BE2C (cell line): ENCODE measurements around the gene SLC25A19.

ENCODE experiments used
- DNase-seq: peaks from one replicate; pipeline ENCODE4 v3.0.0-alpha.2; 2020
- H3K27me3 ChIP-seq: fragments of 250-450 bp; sonication (Bioruptor Pico); 2 replicates; pipeline ENCODE4 v1.5.1; 2020; ENCODE audit warnings: mild to moderate bottlenecking
- H3K36me3 ChIP-seq: fragments of 250-450 bp; sonication (Bioruptor Pico); 2 replicates; pipeline ENCODE4 v1.5.1; 2020; ENCODE audit warnings: mild to moderate bottlenecking
- H3K4me1 ChIP-seq: fragments of 250-450 bp; sonication (Bioruptor Pico); 2 replicates; pipeline ENCODE4 v1.5.1; 2020
- H3K4me3 ChIP-seq: 2 replicates; pipeline ENCODE4 v1.5.1; 2011; ENCODE audit warnings: low read depth, low read length
- H3K9me3 ChIP-seq: fragments of 250-450 bp; sonication (Bioruptor Pico); 2 replicates; pipeline ENCODE4 v1.5.1; 2020
- CTCF ChIP-seq: IDR thresholded peaks from 2 replicates; pipeline ENCODE4 v1.5.1; 2012; ENCODE audit warnings: mild to moderate bottlenecking, low read depth, low read length

Gene SLC25A19

GRCh38 chr17:75249564-75249963 is 39.7 kb downstream of the SLC25A19 start:
- H3K36me3 ChIP-seq = peaks cover 18% of the 10 kb centered on the region
- no peaks in the 10 kb centered on the region for H3K27me3 ChIP-seq
- no peak for TF ChIP-seq CTCF
- peaks cover 4% of the 10 kb centered on the region; the same call in 1 of the 2 replicates for H3K4me1 ChIP-seq
- H3K9me3 ChIP-seq = no peaks in the 10 kb centered on the region
- no peak overlapping the region for H3K4me3 ChIP-seq
- DNase-seq = no peak

- Histone ChIP-seq H3K36me3 (peaks cover 41% of the 10 kb centered on the region), H3K4me3 (no peak overlapping the region), H3K27me3 (no peaks in the 10 kb centered on the region), H3K9me3 (no peaks in the 10 kb centered on the region), H3K4me1 (peaks cover 4% of the 10 kb centered on the region; the same call in 1 of the 2 replicates)
- no peak for TF ChIP-seq CTCF
- DNase-seq = no peak
Measured at GRCh38 chr17:75246404-75246803, 42.8 kb downstream of the SLC25A19 start.

GRCh38 chr17:75245011-75245410 is 44.2 kb downstream of the SLC25A19 start:
- no peaks in the 10 kb centered on the region for H3K27me3 ChIP-seq
- peaks cover 55% of the 10 kb centered on the region for H3K36me3 ChIP-seq
- peaks cover 2% of the 10 kb centered on the region; the same call in 1 of the 2 replicates for H3K4me1 ChIP-seq
- no peak for DNase-seq
- TF ChIP-seq CTCF = no peak
- no peak overlapping the region for H3K4me3 ChIP-seq
- H3K9me3 ChIP-seq = no peaks in the 10 kb centered on the region

GRCh38 chr17:75244133-75244866 is 44.9 kb downstream of the SLC25A19 start:
- no peak for DNase-seq
- Histone ChIP-seq H3K36me3 (peaks cover 60% of the 10 kb centered on the region), H3K27me3 (no peaks in the 10 kb centered on the region), H3K9me3 (no peaks in the 10 kb centered on the region), H3K4me3 (no peak overlapping the region), H3K4me1 (no peaks in the 10 kb centered on the region; the same call in 1 of the 2 replicates)
- TF ChIP-seq CTCF = no peak

- Histone ChIP-seq H3K4me3 (no peak overlapping the region), H3K9me3 (no peaks in the 10 kb centered on the region), H3K36me3 (peaks cover 73% of the 10 kb centered on the region), H3K4me1 (no peaks in the 10 kb centered on the region; the same call in 1 of the 2 replicates), H3K27me3 (no peaks in the 10 kb centered on the region)
- no peak for DNase-seq
- TF ChIP-seq CTCF = no peak
Measured at GRCh38 chr17:75242461-75243042, 46.7 kb downstream of the SLC25A19 start.

- no peak overlapping the region for H3K4me3 ChIP-seq
- no peak for TF ChIP-seq CTCF
- no peaks in the 10 kb centered on the region for H3K9me3 ChIP-seq
- DNase-seq = no peak
- H3K36me3 ChIP-seq = peaks cover 79% of the 10 kb centered on the region
- no peaks in the 10 kb centered on the region for H3K27me3 ChIP-seq
- H3K4me1 ChIP-seq = no peaks in the 10 kb centered on the region; the same call in 1 of the 2 replicates
Measured at GRCh38 chr17:75241996-75242460, 47.2 kb downstream of the SLC25A19 start.
